HFFc6 (cell line): ENCODE measurements around the gene NUP85. TPM values are rescaled to one million over a fixed set of nuclear protein-coding genes. Genes with fewer than 3 reads are reported as not detected.

Experiments used
- DNase-seq: peaks from one replicate; pipeline ENCODE4 v3.0.0-alpha.2; 2018
- H3K27ac Mint-ChIP-seq: 2 replicates; pipeline ENCODE4 v1.8.0; 2020; ENCODE audit warnings: mild to moderate bottlenecking, mixed read lengths
- H3K27me3 Mint-ChIP-seq: 2 replicates; pipeline ENCODE4 v1.8.0; 2021; ENCODE audit warnings: mild to moderate bottlenecking, moderate library complexity, mixed read lengths; ENCODE audit not compliant: insufficient read depth
- H3K36me3 Mint-ChIP-seq: 2 replicates; pipeline ENCODE4 v1.8.0; 2021; ENCODE audit warnings: low read depth, mixed read lengths
- H3K4me1 Mint-ChIP-seq: 2 replicates; pipeline ENCODE4 v1.8.0; 2020; ENCODE audit warnings: low read depth, mixed read lengths
- H3K4me3 Mint-ChIP-seq: 2 replicates; pipeline ENCODE4 v1.8.0; 2020; ENCODE audit warnings: mild to moderate bottlenecking, moderate library complexity, mixed read lengths
- H3K9me3 Mint-ChIP-seq: 2 replicates; pipeline ENCODE4 v1.8.0; 2020; ENCODE audit warnings: mild to moderate bottlenecking, mixed read lengths
- CTCF ChIP-seq: fragments of 200-600 bp; sonication (generic); IDR thresholded peaks from 2 replicates; pipeline ENCODE4 v1.5.0; 2021; ENCODE audit warnings: antibody characterized with exemption, mild to moderate bottlenecking
- total RNA-seq, 6 experiments: library from RNA; stranded (reverse); fragmentation: NEBNext Ultra II Directional; extraction: Animal tissue kit (Norgen Biotek cat#: 25700); gene quantifications; 2 replicates in 1 of 6; 3 replicates in 5 of 6; pipeline ENCODE4 v1.2.3, GENCODE V29; 2021

The NUP85 gene
- total RNA-seq, 6 experiments from 2014 or later, result 38.0 to 47.8 (median 43.1) TPM

GRCh38 chr17:75237100-75238014 lies 31.9 kb downstream of the NUP85 start:
- peaks cover 12% of the 10 kb centered on the region for H3K4me1 Mint-ChIP-seq
- H3K4me3 Mint-ChIP-seq, result no peak overlapping the region
- peaks cover 5% of the 10 kb centered on the region for H3K27me3 Mint-ChIP-seq
- TF ChIP-seq CTCF, result no peak
- H3K36me3 Mint-ChIP-seq, result peaks cover 34% of the 10 kb centered on the region
- no peak overlapping the region for H3K27ac Mint-ChIP-seq
- no peaks in the 10 kb centered on the region for H3K9me3 Mint-ChIP-seq
- DNase-seq, result no peak

- H3K36me3 Mint-ChIP-seq, result peaks cover 33% of the 10 kb centered on the region
- DNase-seq, result no peak
- H3K9me3 Mint-ChIP-seq, result no peaks in the 10 kb centered on the region
- no peak overlapping the region for H3K4me3 Mint-ChIP-seq
- peaks cover 5% of the 10 kb centered on the region for H3K27me3 Mint-ChIP-seq
- no peak for TF ChIP-seq CTCF
- peaks cover 16% of the 10 kb centered on the region for H3K4me1 Mint-ChIP-seq
- H3K27ac Mint-ChIP-seq, result no peak overlapping the region
These were observed 32.6 kb downstream of the NUP85 start for GRCh38 chr17:75238020-75238580.

GRCh38 chr17:75238684-75239191 lies 33.3 kb downstream of the NUP85 start:
- Mint-ChIP-seq H3K36me3 (peaks cover 33% of the 10 kb centered on the region), H3K4me3 (no peak overlapping the region), H3K9me3 (no peaks in the 10 kb centered on the region), H3K4me1 (peaks cover 16% of the 10 kb centered on the region), H3K27me3 (peaks cover 5% of the 10 kb centered on the region), H3K27ac (no peak overlapping the region)
- DNase-seq, result peak; percentile 55
- TF ChIP-seq CTCF, result peak; percentile 90

GRCh38 chr17:75239214-75239613 lies 33.7 kb downstream of the NUP85 start:
- H3K4me3 Mint-ChIP-seq, result no peak overlapping the region
- H3K9me3 Mint-ChIP-seq, result no peaks in the 10 kb centered on the region
- peaks cover 16% of the 10 kb centered on the region for H3K4me1 Mint-ChIP-seq
- peaks cover 33% of the 10 kb centered on the region for H3K36me3 Mint-ChIP-seq
- H3K27ac Mint-ChIP-seq, result no peak overlapping the region
- H3K27me3 Mint-ChIP-seq, result peaks cover 3% of the 10 kb centered on the region
- TF ChIP-seq CTCF, result no peak
- no peak for DNase-seq

- DNase-seq, result no peak
- Mint-ChIP-seq H3K9me3 (no peaks in the 10 kb centered on the region), H3K36me3 (peaks cover 28% of the 10 kb centered on the region), H3K27me3 (peaks cover 3% of the 10 kb centered on the region), H3K4me1 (peaks cover 16% of the 10 kb centered on the region), H3K4me3 (no peak overlapping the region), H3K27ac (no peak overlapping the region)
- TF ChIP-seq CTCF, result no peak
These were observed 34.4 kb downstream of the NUP85 start for GRCh38 chr17:75239778-75240393.
